Stimulated activated CD8-positive, alpha-beta memory T cell treated with anti-CD3 and anti-CD28 coated beads, Interleukin-4, amount 100 ng/mL, for 1 hour (primary cell): ENCODE data around the gene BCAR3.

Source experiments
- DNase-seq, 2 donors: peaks; one replicate each; pipeline ENCODE4 v3.0.0-alpha.2; 2020; ENCODE audit warnings: low read depth in 2 of 2, low spot score in 1 of 2

The BCAR3 gene

GRCh38 chr1:93681101-93681988, at the start of gene BCAR3:
BCAR3 (minus strand) TSS chr1:93681837; CDS start chr1:93674930, 6,907 bp downstream.
- no peak for DNase-seq

- no peak for DNase-seq
These were observed 49.0 kb upstream of the BCAR3 start for GRCh38 chr1:93730621-93731020.

- no peak for DNase-seq
These were observed 48.3 kb upstream of the BCAR3 start for GRCh38 chr1:93729906-93730305.

- DNase-seq, result no peak
These were observed 47.9 kb upstream of the BCAR3 start for GRCh38 chr1:93729502-93729901.

GRCh38 chr1:93728480-93729131, 47.0 kb upstream of the BCAR3 start:
- no peak for DNase-seq

GRCh38 chr1:93723733-93724270, 42.2 kb upstream of the BCAR3 start:
- no peak for DNase-seq

- no peak for DNase-seq
These were observed 41.5 kb upstream of the BCAR3 start for GRCh38 chr1:93723110-93723509.

- DNase-seq, result no peak
These were observed 40.7 kb upstream of the BCAR3 start for GRCh38 chr1:93722081-93723031.

GRCh38 chr1:93720956-93721626, 39.5 kb upstream of the BCAR3 start:
- DNase-seq, result no peak

- no peak for DNase-seq
These were observed 36.0 kb upstream of the BCAR3 start for GRCh38 chr1:93717640-93718039.

- DNase-seq, result no peak
These were observed 35.3 kb upstream of the BCAR3 start for GRCh38 chr1:93716941-93717368.

- no peak for DNase-seq
These were observed 34.5 kb upstream of the BCAR3 start for GRCh38 chr1:93716163-93716562.

GRCh38 chr1:93715529-93716126, 34.0 kb upstream of the BCAR3 start:
- DNase-seq, result no peak

- DNase-seq, result no peak
These were observed 32.7 kb upstream of the BCAR3 start for GRCh38 chr1:93714356-93714755.

GRCh38 chr1:93713341-93713740, 31.7 kb upstream of the BCAR3 start:
- DNase-seq, result no peak

GRCh38 chr1:93712741-93713140, 31.1 kb upstream of the BCAR3 start:
- DNase-seq, result no peak

GRCh38 chr1:93710499-93711453, 29.1 kb upstream of the BCAR3 start:
- no peak for DNase-seq

- no peak for DNase-seq
These were observed 27.3 kb upstream of the BCAR3 start for GRCh38 chr1:93708734-93709481.
